ENCODE measurements around the gene NUTM1. TPM values are rescaled to one million over a fixed set of nuclear protein-coding genes. Genes with fewer than 3 reads are reported as not detected.

Gene NUTM1
- polyA plus RNA-seq, 2 of the 4 experiments (the other 2 are of a cell fraction) = not detected

DNA sequence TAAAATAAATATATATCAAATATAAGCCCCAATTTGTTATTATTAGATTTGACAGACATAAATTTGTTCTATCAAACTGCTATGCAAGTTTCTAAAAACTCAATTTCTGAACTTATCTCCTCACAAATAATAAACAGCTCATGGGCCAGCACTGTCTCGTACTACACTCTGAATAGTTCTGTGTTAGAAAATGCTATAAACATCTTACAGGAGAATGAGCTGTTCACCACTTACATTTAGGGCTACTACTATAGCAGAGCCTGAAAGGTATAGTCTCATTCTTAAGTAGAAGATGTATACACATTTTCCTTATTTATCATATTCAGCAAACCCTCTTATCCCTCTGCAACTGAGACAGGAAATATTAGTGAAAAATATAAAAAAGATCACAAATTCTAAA lies 18.2 kb upstream of the NUTM1 start:
- ChIA-PET POLR2A (no interaction called here), CTCF (interaction anchor here (1.1 to 1.4 kb wide), 3 partner anchors 14 to 69 kb away, joined by 3 to 4 read pairs (median 3); partner anchors contain the start of genes NOP10 and NUTM1)
- H3K4me3 ChIP-seq = no peak overlapping the region
- no peak overlapping the region for H3K4me2 ChIP-seq
- ATAC-seq = no peak
- WGBS (ENCODE audit: missing lambda C conversion rate) = 74% methylated on average over 1 of the region's 1 CpG
- H3K27ac ChIP-seq = no peak overlapping the region
- no peaks in the 10 kb centered on the region for H3K9me3 ChIP-seq
- no peak for FAIRE-seq
- H3K4me1 ChIP-seq = no peaks in the 10 kb centered on the region
- DNase-seq (ENCODE audit: low read depth in 1 of 2, low spot score in 1 of 2) = no peak
- TF ChIP-seq, protein P1, sequence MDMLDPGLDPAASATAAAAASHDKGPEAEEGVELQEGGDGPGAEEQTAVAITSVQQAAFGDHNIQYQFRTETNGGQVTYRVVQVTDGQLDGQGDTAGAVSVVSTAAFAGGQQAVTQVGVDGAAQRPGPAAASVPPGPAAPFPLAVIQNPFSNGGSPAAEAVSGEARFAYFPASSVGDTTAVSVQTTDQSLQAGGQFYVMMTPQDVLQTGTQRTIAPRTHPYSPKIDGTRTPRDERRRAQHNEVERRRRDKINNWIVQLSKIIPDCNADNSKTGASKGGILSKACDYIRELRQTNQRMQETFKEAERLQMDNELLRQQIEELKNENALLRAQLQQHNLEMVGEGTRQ (IDR thresholded peaks at IDR 0.05) = no peak
- TF ChIP-seq ESRRA (IDR thresholded peaks at IDR 0.05; ENCODE audit: borderline replicate concordance, low read length) = no peak
- TF ChIP-seq ZC3H11A (IDR thresholded peaks at IDR 0.05) = no peak
- TF ChIP-seq ZNF302 (CRISPR knock-in tag; IDR thresholded peaks at IDR 0.05) = no peak
- TF ChIP-seq, protein P2, sequence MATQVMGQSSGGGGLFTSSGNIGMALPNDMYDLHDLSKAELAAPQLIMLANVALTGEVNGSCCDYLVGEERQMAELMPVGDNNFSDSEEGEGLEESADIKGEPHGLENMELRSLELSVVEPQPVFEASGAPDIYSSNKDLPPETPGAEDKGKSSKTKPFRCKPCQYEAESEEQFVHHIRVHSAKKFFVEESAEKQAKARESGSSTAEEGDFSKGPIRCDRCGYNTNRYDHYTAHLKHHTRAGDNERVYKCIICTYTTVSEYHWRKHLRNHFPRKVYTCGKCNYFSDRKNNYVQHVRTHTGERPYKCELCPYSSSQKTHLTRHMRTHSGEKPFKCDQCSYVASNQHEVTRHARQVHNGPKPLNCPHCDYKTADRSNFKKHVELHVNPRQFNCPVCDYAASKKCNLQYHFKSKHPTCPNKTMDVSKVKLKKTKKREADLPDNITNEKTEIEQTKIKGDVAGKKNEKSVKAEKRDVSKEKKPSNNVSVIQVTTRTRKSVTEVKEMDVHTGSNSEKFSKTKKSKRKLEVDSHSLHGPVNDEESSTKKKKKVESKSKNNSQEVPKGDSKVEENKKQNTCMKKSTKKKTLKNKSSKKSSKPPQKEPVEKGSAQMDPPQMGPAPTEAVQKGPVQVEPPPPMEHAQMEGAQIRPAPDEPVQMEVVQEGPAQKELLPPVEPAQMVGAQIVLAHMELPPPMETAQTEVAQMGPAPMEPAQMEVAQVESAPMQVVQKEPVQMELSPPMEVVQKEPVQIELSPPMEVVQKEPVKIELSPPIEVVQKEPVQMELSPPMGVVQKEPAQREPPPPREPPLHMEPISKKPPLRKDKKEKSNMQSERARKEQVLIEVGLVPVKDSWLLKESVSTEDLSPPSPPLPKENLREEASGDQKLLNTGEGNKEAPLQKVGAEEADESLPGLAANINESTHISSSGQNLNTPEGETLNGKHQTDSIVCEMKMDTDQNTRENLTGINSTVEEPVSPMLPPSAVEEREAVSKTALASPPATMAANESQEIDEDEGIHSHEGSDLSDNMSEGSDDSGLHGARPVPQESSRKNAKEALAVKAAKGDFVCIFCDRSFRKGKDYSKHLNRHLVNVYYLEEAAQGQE (IDR thresholded peaks at IDR 0.05) = no peak

DNA sequence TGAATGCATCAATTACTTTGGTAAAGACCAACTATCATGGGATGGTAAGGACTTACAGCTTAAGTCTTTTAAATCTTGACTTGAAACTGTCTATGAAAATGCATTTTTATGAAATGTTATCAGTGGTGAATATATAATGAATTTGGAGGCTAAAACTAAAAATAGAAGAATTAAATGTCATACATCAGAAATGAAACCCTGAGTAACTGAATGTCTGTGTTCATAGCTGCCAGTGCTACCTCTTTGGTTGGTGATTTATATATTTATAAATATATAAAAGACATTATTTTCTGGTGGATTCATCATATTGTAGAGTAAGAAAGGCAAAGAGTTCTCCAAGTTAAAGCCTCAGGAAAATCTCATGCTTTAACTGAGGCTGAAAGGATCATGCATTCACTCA lies 17.7 kb upstream of the NUTM1 start:
- Histone ChIP-seq H3K4me3 (no peak overlapping the region), H3K4me2 (no peak overlapping the region), H3K4me1 (no peaks in the 10 kb centered on the region), H3K27ac (no peak overlapping the region), H3K9me3 (no peaks in the 10 kb centered on the region)
- DNase-seq (ENCODE audit: low read depth in 1 of 2, low spot score in 1 of 2) (no peak), ATAC-seq (no peak), FAIRE-seq (no peak)
- TF ChIP-seq CHD4 (IDR thresholded peaks at IDR 0.05; ENCODE audit: borderline replicate concordance) (no peak), ZC3H11A (IDR thresholded peaks at IDR 0.05) (no peak), MAFK (IDR thresholded peaks at IDR 0.05; ENCODE audit: partially characterized antibody) (no peak), SMC3 (IDR thresholded peaks at IDR 0.05) (no peak), RCOR1 (IDR thresholded peaks at IDR 0.05; ENCODE audit: low read depth, low read length) (no peak), RAD21 (conservative IDR thresholded peaks at IDR 0.05 in 1 of 2, IDR thresholded peaks at IDR 0.05 in 1 of 2) (no peak), ESRRA (IDR thresholded peaks at IDR 0.05; ENCODE audit: borderline replicate concordance, low read length) (no peak)
- TF ChIP-seq, protein P3, sequence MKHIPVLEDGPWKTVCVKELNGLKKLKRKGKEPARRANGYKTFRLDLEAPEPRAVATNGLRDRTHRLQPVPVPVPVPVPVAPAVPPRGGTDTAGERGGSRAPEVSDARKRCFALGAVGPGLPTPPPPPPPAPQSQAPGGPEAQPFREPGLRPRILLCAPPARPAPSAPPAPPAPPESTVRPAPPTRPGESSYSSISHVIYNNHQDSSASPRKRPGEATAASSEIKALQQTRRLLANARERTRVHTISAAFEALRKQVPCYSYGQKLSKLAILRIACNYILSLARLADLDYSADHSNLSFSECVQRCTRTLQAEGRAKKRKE (CRISPR knock-in tag; IDR thresholded peaks at IDR 0.05; ENCODE audit: low read depth) = no peak
- TF ChIP-seq, protein P4, sequence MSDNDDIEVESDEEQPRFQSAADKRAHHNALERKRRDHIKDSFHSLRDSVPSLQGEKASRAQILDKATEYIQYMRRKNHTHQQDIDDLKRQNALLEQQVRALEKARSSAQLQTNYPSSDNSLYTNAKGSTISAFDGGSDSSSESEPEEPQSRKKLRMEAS (IDR thresholded peaks at IDR 0.05) = no peak
- ChIA-PET POLR2A (no interaction called here), CTCF (interaction anchor here (1.1 to 1.4 kb wide), 4 partner anchors 13 to 115 kb away, joined by 3 to 5 read pairs (median 4); partner anchors contain the start of gene KATNBL1)

DNA sequence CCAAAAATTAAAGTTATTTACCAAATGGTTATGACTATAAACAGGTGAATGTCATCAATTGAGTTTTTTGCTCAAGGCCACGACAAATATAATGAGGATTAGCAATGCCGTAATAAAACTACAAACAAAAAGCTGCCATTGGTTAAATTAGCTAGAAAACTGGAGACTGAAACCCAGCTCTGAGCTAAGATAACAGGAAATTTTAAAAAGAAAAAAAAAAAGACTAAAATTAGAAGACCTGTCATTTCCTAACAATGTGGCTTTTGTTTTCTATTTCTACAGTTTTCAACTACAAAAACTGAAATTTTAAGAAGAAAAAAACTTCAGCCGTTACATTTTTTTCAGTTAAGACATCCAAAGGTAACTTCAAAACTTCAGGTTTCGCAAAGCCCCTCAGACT lies 15.2 kb upstream of the NUTM1 start:
- no peak for TF ChIP-seq EP300 (IDR thresholded peaks at IDR 0.05)
- no peak for TF ChIP-seq POLR2A (IDR thresholded peaks at IDR 0.05; ENCODE audit: low read length)
- no peak for TF ChIP-seq POLR2AphosphoS2 (conservative IDR thresholded peaks at IDR 0.05; ENCODE audit: low read length)
- TF ChIP-seq NFE2L2 (conservative IDR thresholded peaks at IDR 0.05; ENCODE audit: low read length) = no peak
- no peak for TF ChIP-seq CBX2 (IDR thresholded peaks at IDR 0.05; ENCODE audit: borderline replicate concordance, low read depth)
- no peak for TF ChIP-seq HDAC2 (IDR thresholded peaks at IDR 0.05)
- TF ChIP-seq JUN (IDR thresholded peaks at IDR 0.05) = no peak
- TF ChIP-seq RNF2 (IDR thresholded peaks at IDR 0.05; ENCODE audit: borderline replicate concordance, low read depth) = no peak
- no peak for TF ChIP-seq CBX8 (IDR thresholded peaks at IDR 0.05)
- TF ChIP-seq RARB (CRISPR knock-in tag; IDR thresholded peaks at IDR 0.05) = no peak
- TF ChIP-seq ZNF302 (CRISPR knock-in tag; IDR thresholded peaks at IDR 0.05) = no peak
- TF ChIP-seq HOXB5 (CRISPR knock-in tag; IDR thresholded peaks at IDR 0.05) = no peak
- TF ChIP-seq GATA3 (IDR thresholded peaks at IDR 0.05; ENCODE audit: borderline replicate concordance) = no peak
- TF ChIP-seq, protein P3 (CRISPR knock-in tag; IDR thresholded peaks at IDR 0.05; ENCODE audit: low read depth) = no peak
- no peak for TF ChIP-seq RCOR1 (IDR thresholded peaks at IDR 0.05; ENCODE audit: low read depth, low read length)
- no peak for TF ChIP-seq HEYL (CRISPR knock-in tag; IDR thresholded peaks at IDR 0.05)
- TF ChIP-seq, protein P5, sequence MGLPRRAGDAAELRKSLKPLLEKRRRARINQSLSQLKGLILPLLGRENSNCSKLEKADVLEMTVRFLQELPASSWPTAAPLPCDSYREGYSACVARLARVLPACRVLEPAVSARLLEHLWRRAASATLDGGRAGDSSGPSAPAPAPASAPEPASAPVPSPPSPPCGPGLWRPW (IDR thresholded peaks at IDR 0.05) = no peak
- TF ChIP-seq, protein P1 (IDR thresholded peaks at IDR 0.05) = no peak
- TF ChIP-seq CEBPB (IDR thresholded peaks at IDR 0.05) = no peak
- Histone ChIP-seq H3K4me2 (no peak overlapping the region), H3K4me3 (no peak overlapping the region), H3K4me1 (no peaks in the 10 kb centered on the region), H3K9me3 (no peaks in the 10 kb centered on the region), H3K27ac (no peak overlapping the region)
- ATAC-seq (no peak), DNase-seq (ENCODE audit: low read depth in 1 of 2, low spot score in 1 of 2) (no peak), FAIRE-seq (peak; percentile 54)
- POLR2A ChIA-PET = interaction anchor here (0.6 to 3.3 kb wide), 2 partner anchors 10 to 260 kb away, joined by 3 to 24 read pairs; partner anchors contain the start of gene SLC12A6
- 82% methylated on average over 4 of the region's 4 CpGs for WGBS (ENCODE audit: missing lambda C conversion rate)
- CTCF ChIA-PET = interaction anchor here (1.2 to 4.2 kb wide), 6 partner anchors 9 to 39 kb away, joined by 3 to 28 read pairs (median 10); partner anchors contain the start of genes LPCAT4, NOP10, NUTM1 and SLC12A6
